Activated T-cell treated with anti-CD3 and anti-CD28 coated beads, Interleukin-2, amount 50 U/mL, for 1 hour (primary cell): Measurements from ENCODE around the gene FAM163A.
"Not testable (repeated sequence)": the region's sequence is repeated elsewhere in the genome, so short reads cannot be mapped to it uniquely, and the experiment has no call there.

Experiments used
- DNase-seq: peaks from one replicate; pipeline ENCODE4 v3.0.0-alpha.2; 2020

FAM163A gene

GRCh38 chr1:179742717-179743678 is at the start of gene FAM163A:
Gene FAM163A, plus strand, starts transcription at chr1:179743291. Its CDS starts 69,807 bp downstream, at chr1:179813098.
- peak; percentile 20 for DNase-seq

DNA sequence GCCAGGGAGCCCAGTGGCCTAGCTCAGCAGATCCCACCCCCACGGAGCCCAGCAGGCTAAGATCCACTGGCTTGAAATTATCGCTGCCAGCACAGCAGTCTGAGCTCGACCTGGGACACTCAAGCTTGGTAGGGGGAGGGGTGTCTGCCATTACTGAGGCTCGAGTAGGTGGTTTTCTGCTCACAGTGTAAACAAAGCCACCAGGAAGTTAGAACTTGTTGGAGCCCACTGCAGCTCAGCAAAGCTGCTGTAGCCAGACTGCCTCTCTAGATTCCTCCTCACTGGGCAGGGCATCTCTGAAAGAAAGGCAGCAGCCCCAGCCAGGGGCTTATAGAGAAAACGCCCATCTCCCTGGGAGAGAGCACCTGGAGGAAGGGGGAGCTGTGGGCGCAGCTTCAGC is 48.6 kb upstream of the FAM163A start:
- not testable (repeated sequence) for DNase-seq

GRCh38 chr1:179702946-179703539 is 40.0 kb upstream of the FAM163A start:
- DNase-seq, result no peak

DNA sequence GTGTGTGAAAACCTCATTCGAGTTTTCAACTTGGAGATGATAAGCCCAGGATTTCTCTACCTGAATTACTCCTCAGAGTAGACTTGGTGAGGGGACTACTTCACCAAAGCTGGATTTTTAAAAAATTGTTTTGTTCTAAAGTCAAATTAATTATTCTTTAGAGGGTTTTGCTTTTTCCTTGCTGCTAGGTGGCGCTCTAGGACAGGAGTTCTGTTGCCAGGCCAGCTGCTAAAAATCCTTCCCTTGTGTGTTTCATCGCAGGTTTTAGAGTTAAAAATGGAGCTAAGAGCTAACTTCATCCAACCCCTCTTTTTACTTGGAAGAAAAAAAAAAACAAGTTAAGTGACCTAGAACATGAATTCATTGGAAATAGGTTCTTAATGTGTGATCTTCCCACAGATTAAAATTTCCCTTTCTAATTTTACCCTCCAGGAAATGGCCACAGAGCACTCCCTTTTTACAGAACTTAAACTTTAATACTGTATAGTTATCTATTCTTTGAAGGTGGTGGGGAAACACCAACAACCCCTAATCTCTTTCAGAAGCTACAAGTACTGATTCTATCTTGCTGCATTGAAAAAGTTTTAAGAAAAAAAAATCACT is 36.7 kb upstream of the FAM163A start:
- peak; percentile 42 for DNase-seq

- DNase-seq, result no peak
Observed at GRCh38 chr1:179707406-179707805, 35.7 kb upstream of the FAM163A start.

DNA sequence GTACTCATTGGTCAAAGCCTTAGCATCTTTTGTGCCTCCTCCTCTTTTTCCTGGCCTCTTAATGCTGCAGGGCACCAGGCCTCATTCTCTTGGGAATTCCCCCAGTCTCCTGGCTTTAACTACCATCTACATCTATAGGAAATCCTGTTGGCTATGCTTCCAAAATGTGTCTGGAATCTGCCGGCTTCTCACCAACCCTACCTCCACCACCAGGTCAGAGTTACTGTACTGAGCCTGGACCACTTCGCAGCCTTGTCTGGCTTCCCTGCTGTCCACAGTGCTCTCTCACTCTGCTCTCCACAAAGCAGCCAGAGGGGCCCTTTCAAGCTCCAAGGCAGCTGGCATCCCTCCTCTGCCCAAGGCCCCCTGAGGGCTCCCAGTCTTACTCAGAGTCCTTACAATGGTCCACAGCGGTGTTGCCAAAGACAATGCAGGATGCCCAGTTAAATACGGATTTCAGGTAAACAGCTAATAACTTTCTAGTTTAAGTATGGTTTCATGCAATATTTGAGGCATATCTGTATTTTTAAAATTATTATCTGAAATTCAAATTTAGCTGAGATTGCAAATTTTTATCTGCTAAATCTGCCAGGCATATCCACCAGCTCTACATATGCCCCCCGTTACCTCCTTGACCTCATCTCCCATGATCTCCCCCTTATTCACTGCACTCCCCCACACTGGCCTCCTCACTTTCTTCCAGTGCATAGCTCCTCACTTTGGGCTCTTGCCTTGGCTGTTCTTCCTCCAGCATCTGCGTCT is 34.5 kb upstream of the FAM163A start:
- DNase-seq, result no peak

DNA sequence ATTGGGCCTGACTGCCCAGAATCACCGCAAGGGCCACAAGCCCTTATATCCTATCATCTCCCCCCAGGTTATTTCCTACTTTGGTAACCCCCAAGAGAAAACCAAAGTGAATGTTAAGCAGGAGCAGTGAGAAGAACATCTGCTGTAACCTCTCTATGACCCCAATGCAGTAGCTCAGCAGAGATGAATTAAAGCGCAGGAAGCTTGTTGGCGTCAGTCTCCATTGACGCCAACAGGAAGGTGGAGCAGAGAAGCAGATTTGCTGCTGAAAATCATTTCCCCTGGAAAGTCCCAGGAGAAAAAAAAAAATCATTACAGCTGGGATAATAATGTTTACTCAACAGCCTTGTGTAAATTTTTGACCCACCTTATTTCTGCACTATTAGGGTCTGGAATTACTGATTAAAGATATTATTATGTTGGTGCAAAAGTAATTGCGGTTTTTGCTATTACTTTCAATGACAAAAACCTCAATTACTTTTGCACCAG is 33.2 kb upstream of the FAM163A start:
- no peak for DNase-seq

- DNase-seq, result no peak
Observed at GRCh38 chr1:179714159-179714558, 28.9 kb upstream of the FAM163A start.

DNA sequence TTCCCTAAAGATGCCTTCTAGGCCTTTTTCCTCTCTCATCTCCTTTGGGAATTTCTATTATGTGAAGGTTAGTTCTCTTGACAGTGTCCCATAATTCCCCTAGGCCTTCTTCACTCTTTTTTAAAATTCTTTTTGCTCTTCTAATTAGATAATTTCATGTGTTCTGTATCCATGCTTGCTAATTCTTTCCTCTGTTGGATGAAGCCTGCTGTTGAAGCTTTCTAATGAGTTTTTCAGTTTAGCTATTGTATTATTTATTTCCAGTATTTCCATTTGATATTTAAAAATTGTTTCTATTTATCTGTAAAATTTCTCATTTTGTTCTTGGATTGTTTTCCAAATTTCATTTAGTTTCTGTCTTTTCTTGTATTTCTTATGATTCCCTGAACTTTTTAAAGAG is 28.5 kb upstream of the FAM163A start:
- no peak for DNase-seq

- no peak for DNase-seq
Observed at GRCh38 chr1:179719272-179719671, 23.8 kb upstream of the FAM163A start.

- DNase-seq, result no peak
Observed at GRCh38 chr1:179728271-179728670, 14.8 kb upstream of the FAM163A start.

- DNase-seq, result no peak
Observed at GRCh38 chr1:179729881-179730280, 13.2 kb upstream of the FAM163A start.

DNA sequence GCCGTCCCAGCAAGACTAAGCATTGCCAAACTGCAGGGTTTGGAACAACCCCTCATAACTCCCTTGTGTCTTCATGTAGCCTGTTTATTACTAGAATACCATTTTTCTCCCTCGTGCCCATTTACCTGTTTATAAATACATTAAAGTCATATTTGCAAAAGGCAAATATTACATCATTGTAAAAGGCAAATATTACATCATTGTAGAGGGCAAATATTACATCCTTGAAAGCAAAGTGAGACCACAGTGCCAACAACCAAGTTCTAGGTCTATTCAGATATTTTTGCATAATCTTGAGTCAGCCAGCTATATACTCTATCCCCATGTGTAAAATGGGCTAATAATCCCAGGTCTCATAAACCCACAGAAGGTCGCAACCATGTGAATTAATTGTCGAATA is 11.4 kb upstream of the FAM163A start:
- DNase-seq, result no peak

- DNase-seq, result no peak
Observed at GRCh38 chr1:179742291-179742690, 800 bp upstream of the FAM163A start.

DNA sequence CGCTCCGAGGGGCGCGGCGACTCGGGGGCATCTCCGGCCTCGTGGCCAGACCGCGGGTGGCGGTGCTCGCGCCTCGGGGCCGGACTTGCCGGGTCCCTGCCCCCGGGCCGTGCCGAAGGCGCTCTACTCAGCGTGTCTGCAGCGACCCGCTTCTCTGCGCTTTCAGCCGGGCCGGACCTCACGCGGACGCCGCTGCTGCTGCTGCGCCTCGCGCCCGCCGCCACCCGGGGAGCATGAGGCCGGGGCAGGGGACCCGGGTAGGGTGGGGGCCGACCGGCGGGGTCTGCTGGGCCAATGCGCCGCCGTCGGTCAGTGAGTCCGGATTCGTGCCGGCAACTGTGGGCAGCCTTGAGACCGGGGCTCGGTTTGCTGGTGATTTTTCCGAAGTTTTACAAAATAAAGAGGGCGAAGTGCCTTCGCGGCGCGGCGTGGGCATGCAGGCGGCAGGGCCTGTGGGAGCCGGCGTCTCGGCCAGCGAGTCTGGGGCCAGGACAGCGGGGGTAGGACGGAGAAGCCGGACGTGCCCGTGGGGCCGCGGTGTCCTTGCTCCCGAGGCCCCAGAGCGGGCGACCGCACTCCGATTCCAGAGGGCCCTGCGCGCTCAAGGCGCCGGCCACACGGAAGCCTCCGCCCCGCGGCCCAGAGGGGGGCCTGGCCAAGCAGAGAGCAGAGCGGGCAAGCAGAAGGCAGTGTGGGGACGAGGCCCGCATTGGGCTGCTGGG is 749 bp downstream of the FAM163A start:
- DNase-seq, result peak; percentile 20

DNA sequence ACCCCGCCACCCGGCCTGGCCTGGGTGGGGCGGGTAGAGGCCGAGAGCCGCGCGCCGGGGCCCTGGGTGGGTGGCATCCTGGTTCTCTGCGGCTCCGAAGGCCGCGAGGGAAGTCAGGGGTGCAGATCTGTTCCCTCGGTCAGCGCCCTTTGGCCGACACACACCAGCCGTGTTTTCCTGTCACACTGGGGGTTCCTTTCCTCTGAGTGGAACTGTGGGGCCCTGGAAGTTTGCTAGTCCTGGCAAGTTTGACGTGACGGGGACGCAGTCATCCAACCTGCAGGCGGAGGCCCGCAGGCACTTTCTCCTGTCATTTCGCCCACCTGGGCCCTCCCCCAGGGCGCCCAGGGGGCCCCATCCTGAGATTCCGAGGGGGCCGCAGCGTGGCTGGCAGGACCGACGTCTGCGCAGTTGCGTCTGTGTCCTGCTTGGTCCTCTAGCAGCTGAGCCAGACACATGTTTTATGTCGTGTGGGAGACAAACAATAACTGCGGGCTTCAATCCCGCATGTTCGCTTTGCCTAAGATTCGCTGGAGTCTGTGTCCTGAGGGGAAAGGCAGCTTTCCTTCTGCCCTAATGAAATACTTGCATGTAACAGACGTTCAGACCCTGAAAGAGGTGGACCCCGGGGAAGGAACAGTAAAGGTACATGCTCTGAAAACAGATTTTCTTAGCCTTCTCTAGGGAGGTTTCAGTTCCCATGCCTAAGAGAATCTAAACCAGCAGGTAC is 1.5 kb downstream of the FAM163A start:
- DNase-seq, result no peak

DNA sequence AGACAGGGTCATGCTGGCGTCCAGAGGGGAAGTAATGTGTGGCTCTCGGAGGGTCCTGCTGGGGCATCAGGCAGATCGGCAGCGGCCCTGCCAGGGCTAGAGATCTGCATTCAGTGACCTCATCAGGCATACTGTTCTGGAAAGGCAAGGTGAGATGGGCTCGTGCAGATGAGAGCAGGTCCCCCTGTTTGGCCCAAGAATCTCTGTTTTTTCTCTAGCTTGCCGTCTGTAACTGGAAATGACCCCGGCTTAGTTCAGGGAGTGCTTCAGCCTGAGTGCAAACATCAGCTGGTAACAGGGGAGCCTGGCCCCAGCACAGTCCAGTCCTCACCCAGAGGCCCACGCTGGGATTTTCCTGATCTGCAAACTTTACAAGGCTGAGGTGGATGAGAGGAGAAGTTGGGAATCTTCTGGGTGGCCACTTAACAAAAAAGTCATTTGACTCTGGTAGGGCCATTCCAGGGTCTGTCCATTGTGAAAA is 2.1 kb downstream of the FAM163A start:
- DNase-seq, result no peak

DNA sequence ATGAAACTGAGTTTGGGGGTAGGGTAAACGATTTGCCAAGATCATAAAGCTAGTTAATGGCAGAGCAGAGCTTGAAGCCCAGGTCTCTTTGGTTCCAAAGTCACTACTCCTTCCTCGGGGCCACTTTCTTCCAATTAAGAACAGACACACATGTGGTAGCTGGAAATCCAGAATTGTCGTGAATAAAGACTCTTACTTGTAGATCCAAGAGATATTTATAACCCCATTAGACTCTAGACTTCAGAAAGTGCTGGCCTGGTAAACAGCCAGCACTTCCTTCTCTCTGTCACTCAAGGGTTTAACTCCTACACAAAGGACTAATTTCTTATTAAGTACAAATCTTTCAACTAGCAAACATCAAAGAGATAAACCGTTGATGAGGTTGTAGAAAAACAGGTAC is 2.7 kb downstream of the FAM163A start:
- DNase-seq, result no peak

- no peak for DNase-seq
Observed at GRCh38 chr1:179747611-179748010, 4.5 kb downstream of the FAM163A start.

DNA sequence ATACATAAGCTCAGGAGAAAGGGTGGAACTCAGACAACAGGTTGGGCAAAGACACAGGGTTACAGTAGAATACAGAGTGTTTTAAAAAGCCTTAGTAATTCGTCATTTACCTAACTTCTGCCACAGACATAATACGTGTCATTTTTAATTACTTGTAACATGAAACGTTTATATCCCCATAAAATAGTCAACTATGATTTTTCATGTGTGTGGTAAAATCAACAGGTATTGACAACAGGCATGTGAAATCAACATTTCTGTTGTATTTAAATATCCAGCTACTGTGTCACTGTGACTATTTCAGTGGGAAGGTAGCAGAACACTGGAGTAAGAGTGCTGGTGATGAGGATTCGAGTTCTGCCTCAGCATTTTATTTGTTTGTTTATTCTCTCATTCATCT is 5.7 kb downstream of the FAM163A start:
- DNase-seq, result no peak

DNA sequence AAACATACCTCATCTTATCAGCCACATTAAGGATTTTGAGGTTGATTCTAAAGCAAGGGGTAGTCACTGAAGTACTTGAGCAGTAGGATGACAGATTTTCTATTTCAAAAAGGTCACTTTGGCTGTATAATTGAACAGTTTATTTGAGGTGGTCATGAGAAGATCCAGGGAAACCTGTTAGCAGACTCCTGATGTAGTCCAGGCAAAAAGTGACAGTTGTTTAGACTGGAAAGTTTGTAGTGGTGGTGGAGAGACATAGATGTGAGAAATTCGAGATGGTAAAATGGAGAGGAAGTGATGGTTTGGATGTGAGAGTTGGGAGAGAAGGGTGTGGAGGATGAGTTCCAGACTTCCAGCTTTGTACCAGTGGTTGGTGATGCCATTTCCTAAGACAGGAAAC is 7.5 kb downstream of the FAM163A start:
- DNase-seq, result no peak
